Activated T-helper 9 cell treated with anti-CD3 and anti-CD28 coated beads, Interleukin-2, amount 50 U/mL, for 16 hours (primary cell): ENCODE data around the gene ZNF445.
"Not testable (repeated sequence)": the region's sequence is repeated elsewhere in the genome, so short reads cannot be mapped to it uniquely, and the experiment has no call there.

Source experiments
- DNase-seq: peaks from one replicate; pipeline ENCODE4 v3.0.0-alpha.2; 2020; ENCODE audit warnings: low read depth

ZNF445 gene

DNA sequence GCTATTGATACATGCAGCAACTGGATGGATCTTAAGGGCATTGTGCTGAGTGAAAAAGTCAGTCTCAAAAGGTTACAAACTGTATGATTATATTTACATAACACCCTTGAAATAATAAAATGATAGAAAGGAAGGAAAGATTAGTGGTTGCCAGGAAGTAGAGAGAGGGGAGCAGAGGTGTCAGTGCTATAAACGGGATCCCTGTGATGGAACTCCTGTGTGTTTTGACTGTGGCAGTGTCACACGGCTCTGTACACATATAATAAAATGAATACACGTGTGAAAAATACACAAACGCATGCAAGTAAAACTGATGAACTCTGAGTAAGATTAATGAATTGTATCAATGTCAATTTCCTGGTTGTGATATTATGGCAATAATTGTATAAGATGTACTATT lies 78.6 kb downstream of the ZNF445 start:
- no peak for DNase-seq

DNA sequence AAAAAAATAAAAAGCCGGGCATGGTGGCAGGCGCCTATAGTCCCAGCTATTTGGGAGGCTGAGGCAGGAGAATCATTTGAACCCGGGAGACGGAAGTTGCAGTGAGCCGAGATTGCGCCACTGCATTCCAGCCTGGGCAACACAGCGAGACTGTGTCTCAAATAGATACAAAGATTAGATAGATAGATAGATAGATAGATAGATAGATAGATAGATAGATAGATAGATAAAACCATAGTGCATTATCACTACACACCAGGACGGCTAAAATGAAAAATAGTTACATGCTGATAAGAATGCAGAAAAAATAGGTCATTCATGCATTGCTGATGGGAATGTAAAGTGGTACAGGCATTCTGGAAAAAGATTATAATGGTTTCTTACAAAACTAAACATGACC lies 79.2 kb downstream of the ZNF445 start:
- not testable (repeated sequence) for DNase-seq

DNA sequence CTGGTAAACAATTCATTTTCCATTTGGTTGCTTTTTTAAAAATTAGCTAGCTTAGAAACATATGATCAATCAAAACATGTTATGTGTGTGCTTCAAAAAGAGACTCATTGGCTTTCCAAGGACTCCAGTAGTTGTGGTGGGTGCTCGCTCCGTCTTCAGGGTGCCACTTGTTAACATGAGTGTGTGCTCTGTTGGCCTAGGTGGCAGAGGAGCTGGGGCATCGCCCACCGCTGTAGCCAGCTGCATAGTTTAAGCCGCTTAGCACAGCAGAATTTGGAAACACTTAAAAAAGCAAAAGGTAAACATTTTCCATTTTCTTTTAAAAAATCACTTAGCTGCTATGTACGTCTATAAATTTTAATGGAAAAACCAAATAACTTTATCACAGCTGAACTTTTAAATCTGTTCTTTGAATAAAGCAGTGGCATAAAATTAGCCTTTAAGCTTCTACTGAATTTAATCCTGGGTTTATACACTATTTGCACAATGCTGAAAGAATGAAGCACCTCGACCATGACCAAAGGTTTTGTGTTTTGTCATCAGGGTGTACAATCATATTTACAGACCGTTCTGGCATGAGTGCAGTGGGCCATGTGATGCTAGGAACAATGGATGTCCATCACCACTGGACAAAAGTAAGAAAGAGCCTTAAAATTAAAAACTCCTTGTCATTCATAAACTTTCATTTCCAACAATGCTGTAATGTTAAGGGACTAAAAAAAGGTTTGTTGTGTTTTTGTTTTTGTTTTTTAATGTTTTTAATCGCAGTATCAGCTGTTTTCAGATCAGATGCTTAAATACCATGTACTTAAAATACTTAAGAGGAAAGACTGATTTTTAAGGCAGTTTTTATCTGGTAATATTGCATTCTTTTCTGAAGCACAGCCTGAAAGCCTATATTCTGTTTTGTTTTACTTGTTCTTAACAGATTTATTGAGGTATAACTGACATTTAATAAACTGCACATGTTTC lies 81.0 kb downstream of the ZNF445 start:
- DNase-seq: no peak

DNA sequence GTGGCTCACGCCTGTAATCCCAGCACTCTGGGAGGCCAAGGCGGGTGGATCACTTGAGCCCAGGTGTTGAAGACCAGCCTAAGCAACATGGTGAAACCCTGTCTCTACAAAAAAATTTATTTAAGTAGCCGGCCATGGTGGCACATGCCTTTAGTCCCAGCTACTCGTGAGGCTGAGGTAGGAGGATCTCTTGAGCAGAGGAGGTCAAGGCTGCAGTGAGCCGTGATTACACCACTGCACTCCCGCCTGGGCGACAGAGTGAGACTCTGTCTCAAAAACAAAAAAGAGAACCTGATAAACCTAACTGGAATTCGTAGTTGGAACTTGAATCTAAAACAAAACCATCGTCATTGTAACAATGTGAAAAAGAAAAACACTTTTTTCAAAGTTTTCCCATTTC lies 81.8 kb downstream of the ZNF445 start:
- DNase-seq: no peak

DNA sequence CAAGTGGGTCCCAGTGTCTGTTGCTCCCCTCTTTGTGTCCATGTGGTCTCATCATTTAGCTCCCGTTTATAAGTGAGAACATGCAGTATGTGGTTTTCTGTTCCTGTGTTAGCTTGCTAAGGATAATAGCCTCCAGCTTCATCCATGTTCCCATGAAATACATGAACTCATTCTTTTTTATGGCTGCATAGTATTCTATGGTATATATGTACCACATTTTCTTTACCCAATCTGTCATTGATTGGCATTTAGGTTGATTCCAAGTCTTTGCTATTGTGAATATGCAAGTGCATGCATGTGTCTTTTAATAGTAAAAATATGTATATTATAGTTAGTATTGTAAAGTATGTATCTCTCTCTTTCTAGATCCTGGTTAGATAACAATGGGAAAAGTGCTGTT lies 85.0 kb downstream of the ZNF445 start:
- DNase-seq: no peak

DNA sequence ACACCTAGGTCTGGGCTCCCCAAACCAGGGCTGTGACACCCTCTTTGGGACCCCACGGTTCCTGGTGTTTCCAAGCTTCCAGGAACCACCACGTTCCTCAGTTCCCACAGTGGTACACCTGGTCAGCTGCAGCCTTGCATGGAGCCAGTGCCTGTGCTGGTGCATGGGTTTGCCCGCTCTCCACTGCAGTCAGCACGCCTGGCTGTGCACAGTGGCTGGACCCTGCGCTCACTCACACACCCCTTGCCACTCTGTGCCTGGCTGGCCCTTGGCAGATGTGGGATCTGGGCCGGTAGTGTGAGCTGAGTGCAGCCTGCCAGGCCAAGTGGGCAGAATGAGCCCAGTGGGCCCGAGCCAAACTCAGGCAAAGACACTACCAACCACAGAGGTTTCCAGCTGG lies 90.1 kb downstream of the ZNF445 start:
- DNase-seq: no peak
